GM18499 (cell line): ENCODE measurements around the gene NDUFV3.
"Not testable (repeated sequence)": the region's sequence is repeated elsewhere in the genome, so short reads cannot be mapped to it uniquely, and the experiment has no call there.

Experiments used
- ATAC-seq: cut with Tn5 transposase; IDR thresholded peaks from one replicate; pipeline ENCODE4 v1.9.1; 2021; ENCODE audit warnings: moderate number of reproducible peaks; ENCODE audit not compliant: insufficient read depth, unreplicated experiment

NDUFV3 gene

GRCh38 chr21:42878993-42879787 lies 13.9 kb upstream of the NDUFV3 start, which contains the start of gene WDR4:
Gene WDR4 (minus strand): TSS chr21:42879539. CDS start chr21:42879495, 44 bp downstream.
- ATAC-seq = peak; percentile 65

DNA sequence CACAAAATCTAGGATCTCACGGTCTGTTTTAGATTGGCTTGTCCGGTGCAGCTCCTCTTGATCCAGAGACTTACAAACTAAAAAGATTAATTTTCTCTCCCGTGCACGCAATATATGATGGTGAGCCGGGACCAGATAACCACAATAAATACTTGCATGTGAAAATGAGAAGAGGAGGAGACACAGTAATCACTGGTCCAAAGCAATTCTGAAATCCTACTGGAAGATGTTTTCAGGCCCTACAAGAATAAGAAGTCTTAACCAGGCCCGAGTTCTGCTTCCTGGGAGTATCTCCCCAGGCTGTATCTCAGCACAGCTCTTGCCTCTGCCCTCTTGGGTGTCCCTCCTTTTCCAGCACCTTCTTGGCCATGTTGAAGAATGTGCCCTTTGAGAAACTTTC lies 12.8 kb upstream of the NDUFV3 start:
- no peak for ATAC-seq

- ATAC-seq = no peak
Observed at GRCh38 chr21:42883921-42884320, 9.2 kb upstream of the NDUFV3 start.

- ATAC-seq = no peak
Observed at GRCh38 chr21:42887326-42887725, 5.8 kb upstream of the NDUFV3 start.

DNA sequence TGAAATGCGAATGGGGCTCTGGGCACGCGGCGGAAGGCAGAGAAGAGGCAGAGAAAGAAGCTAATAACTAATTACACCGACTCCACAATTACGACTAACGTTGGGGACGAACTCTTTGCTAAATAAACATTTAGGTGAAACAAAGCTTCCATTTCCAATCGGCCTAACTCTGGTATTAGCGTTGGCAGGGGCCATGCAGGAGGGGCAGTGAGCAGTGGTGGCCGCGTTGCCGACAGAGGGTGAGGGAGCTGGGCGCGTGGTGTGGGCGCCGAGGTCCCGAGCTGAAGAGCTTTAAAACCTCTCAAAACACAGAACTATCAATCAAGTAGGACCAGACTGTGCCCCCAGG lies 553 bp upstream of the NDUFV3 start:
- peak; percentile 7 for ATAC-seq

- ATAC-seq = no peak
Observed at GRCh38 chr21:42900446-42900845, 7.3 kb downstream of the NDUFV3 start.

DNA sequence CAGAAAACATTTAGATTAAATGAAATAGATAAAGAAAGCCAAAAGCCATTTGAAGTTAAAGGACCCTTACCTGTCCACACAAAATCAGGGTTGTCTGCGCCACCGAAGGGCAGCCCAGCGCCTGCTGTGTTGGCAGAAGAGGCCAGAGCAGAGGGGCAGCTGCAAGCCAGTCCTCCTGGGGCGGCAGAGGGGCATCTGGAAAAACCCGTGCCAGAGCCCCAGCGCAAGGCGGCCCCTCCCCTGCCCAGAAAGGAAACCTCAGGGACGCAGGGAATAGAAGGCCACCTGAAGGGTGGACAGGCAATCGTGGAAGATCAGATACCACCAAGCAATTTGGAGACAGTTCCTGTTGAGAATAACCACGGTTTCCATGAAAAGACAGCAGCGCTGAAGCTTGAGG lies 10.7 kb downstream of the NDUFV3 start:
- no peak for ATAC-seq

DNA sequence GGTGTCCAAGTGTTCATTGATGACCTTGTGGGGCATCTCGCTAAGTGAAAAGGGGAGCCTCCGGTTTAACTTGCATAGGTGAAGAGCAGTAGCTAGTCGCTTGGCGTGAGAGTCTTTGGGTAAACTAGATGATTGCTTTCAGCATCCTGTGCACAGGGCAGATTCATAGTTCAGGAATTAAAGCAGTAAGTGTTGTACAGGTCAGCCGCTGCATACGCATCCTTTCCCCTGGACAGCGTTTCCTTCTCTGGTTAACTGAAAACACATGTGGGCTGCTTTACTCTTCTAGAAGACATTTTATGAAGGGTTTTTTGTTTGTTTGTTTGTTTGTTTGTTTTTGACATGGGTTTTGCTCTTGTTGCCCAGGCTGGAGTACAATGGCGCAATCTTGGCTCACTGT lies 12.1 kb downstream of the NDUFV3 start:
- ATAC-seq = no peak

- no peak for ATAC-seq
Observed at GRCh38 chr21:42906233-42906632, 13.1 kb downstream of the NDUFV3 start.

GRCh38 chr21:42908484-42908883 lies 15.4 kb downstream of the NDUFV3 start:
- ATAC-seq = not testable (repeated sequence)

GRCh38 chr21:42911920-42912319 lies 18.8 kb downstream of the NDUFV3 start:
- ATAC-seq = not testable (repeated sequence)

DNA sequence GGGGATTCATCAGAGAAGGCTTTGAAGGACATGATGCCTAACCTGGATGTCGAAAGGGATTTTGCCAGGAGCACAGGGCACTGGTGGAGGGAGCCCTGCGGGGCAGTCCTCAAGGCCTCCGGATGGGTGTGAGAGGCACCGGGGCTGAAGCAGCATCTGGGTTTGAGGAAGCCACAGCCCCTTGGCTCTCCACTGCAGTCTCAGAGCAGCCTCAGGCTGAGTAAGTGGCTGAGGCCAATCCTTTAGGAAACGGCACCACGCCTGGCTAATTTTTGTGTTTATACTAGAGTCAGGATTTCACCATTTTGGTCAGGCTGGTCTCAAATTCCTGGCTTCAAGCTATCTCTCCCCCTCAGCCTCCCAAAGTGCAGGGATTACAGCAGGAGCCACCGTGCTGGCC lies 20.4 kb downstream of the NDUFV3 start:
- no peak for ATAC-seq

- ATAC-seq = no peak
Observed at GRCh38 chr21:42918291-42918690, 25.2 kb downstream of the NDUFV3 start.

GRCh38 chr21:42921927-42922326 lies 28.8 kb downstream of the NDUFV3 start:
- no peak for ATAC-seq

DNA sequence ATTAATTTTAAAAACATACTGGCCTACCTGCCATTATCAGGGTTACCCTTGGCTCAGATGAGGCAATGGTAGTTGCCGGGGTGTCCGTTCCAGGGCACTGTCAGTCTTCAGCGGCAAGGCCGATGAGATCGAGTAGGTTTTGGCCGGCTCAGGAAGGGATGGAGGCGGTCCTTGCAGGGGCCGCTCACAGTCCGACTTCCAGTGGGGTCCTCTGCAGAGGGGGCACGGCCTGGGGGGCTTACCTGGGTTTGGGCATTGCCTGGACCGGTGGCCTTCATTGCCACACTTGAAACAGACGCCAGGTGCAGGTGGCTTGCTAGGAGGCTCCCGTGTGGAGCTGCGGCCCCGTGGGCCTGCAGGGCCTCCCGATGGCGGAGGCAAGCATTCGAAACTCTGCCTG lies 29.8 kb downstream of the NDUFV3 start:
- ATAC-seq = no peak

- no peak for ATAC-seq
Observed at GRCh38 chr21:42923553-42924432, 30.7 kb downstream of the NDUFV3 start.

GRCh38 chr21:42924433-42924751 lies 31.3 kb downstream of the NDUFV3 start:
- no peak for ATAC-seq

- no peak for ATAC-seq
Observed at GRCh38 chr21:42925114-42925926, 32.2 kb downstream of the NDUFV3 start, which contains the start of gene ERVH48-1. Gene ERVH48-1 (minus strand): TSS chr21:42925630. CDS start chr21:42919006, 6,624 bp downstream.

- ATAC-seq = not testable (repeated sequence)
Observed at GRCh38 chr21:42927474-42928200, 34.5 kb downstream of the NDUFV3 start.

DNA sequence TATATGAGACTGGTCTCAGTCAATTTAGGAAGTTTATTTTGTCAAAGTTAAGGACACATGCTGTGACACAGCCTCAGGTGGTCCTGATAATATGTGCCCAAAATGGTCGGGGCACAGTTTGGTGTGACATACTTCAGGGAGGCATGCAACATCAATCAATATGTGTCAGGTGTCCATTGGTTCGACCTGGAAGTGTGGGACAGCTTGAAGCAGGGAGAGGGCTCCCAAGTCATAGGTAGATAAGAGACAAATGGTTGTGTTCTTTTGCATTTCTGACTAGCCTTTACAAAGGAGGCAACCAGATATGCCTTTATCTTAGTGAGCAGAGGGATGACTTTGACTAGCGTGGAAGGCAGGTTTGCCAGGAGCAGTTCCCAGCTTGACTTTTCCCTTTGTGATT lies 36.9 kb downstream of the NDUFV3 start:
- ATAC-seq = no peak
